Activated CD8-positive, alpha-beta T cell treated with anti-CD3 and anti-CD28 coated beads for 36 hours (primary cell): ENCODE results near the gene TMEM145. TPM values are rescaled to one million over a fixed set of nuclear protein-coding genes. Genes with fewer than 3 reads are reported as not detected.
A peak's percentile ranks its signal among the peaks of the same experiment; 100 is the strongest.

Experiments
- ATAC-seq: fragments of 200-7000 bp; cut with Tn5 transposase; one replicate; pipeline ENCODE4 v1.10.0; 2021; ENCODE audit warnings: mild to moderate bottlenecking, moderate library complexity
- CTCF ChIA-PET: fragments of 350-600 bp; sonication (Branson Sonifier 250); formaldehyde crosslinking; loops from one replicate; lab custom pipeline; 2021; ENCODE audit warnings: antibody characterized with exemption; lab: Charles Lee
- POLR2A ChIA-PET: fragments of 350-600 bp; sonication (Branson Sonifier 250); formaldehyde crosslinking; loops from one replicate; lab custom pipeline; 2021; ENCODE audit warnings: antibody characterized with exemption; lab: Charles Lee
- DNase-seq: peaks from one replicate; pipeline ENCODE4 v3.0.0-alpha.2; 2020
- H3K27ac Mint-ChIP-seq: one replicate; pipeline ENCODE4 v1.8.0; 2021; ENCODE audit warnings: mild to moderate bottlenecking, mixed read lengths
- H3K27me3 Mint-ChIP-seq: one replicate; pipeline ENCODE4 v1.8.0; 2021; ENCODE audit warnings: mixed read lengths
- H3K36me3 Mint-ChIP-seq: one replicate; pipeline ENCODE4 v1.8.0; 2021; ENCODE audit warnings: low read depth, mixed read lengths
- H3K4me1 Mint-ChIP-seq: one replicate; pipeline ENCODE4 v1.8.0; 2021; ENCODE audit warnings: low read depth, mixed read lengths
- H3K4me3 Mint-ChIP-seq: one replicate; pipeline ENCODE4 v1.8.0; 2021; ENCODE audit warnings: mild to moderate bottlenecking, moderate library complexity, mixed read lengths
- H3K9me3 Mint-ChIP-seq: one replicate; pipeline ENCODE4 v1.8.0; 2021; ENCODE audit warnings: mixed read lengths
- CTCF ChIP-seq: fragments of 200-600 bp; IDR thresholded peaks from one replicate; pipeline ENCODE4 v1.8.0; 2022; ENCODE audit warnings: antibody characterized with exemption, mild to moderate bottlenecking
- intact Hi-C: fragments of 100-400 bp; cut with micrococcal nuclease; formaldehyde crosslinking; loops from one replicate; pipeline ENCODE4 v1.10.0; 2022
- total RNA-seq, 2 experiments: library from RNA; stranded (reverse); gene quantifications; one replicate each; pipeline ENCODE4 v1.2.3, GENCODE V29; 2021

Gene TMEM145
- total RNA-seq, 2 experiments from 2014 or later, result 3.0 to 3.2 TPM

DNA sequence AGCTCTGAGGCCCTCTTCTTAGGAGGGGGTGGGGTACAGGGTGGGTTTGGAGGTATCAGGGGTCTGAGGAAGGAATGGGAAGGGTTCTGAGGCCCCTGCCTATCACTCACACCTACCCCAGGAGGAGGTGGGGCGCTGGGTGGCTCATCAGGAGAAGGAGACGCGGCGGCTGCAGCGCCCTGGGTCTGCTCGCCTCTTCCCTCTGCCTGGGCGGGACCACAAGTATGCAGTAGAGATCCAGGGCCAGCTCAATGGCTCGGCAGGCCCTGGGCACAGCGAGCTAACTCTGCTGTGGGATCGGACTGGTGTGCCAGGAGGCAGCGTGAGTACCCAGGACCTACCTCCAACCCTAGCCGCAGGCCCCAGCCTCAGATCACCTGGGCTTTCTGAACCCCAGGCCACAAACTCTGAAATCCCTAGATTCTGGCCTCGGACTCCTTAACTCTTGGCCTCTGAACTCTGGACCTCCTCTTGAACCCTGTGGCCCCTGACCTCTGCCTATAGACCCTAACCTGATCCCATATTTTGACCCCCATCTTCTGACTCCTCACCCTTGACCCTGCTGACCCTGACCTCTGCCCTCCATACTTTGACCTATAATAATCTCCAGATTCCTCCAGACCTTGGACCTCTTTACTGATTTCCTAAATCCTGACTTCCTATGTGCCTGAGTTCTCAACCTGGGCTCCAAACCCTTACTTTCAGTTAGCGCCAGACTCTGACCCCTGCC, 36.4 kb downstream of the TMEM145 start:
- TF ChIP-seq CTCF, result no peak
- Mint-ChIP-seq H3K4me3 (no peak overlapping the region), H3K36me3 (no peaks in the 10 kb centered on the region), H3K9me3 (no peaks in the 10 kb centered on the region), H3K27ac (no peak overlapping the region), H3K27me3 (no peaks in the 10 kb centered on the region), H3K4me1 (no peaks in the 10 kb centered on the region)
- DNase-seq (no peak), ATAC-seq (no peak)
- intact Hi-C loops, result no loop called here
- POLR2A ChIA-PET, result no interaction called here
- CTCF ChIA-PET, result no interaction called here

GRCh38 chr19:42350417-42350816, 37.3 kb downstream of the TMEM145 start:
- Mint-ChIP-seq H3K4me1 (no peaks in the 10 kb centered on the region), H3K27me3 (no peaks in the 10 kb centered on the region), H3K27ac (no peak overlapping the region), H3K9me3 (no peaks in the 10 kb centered on the region), H3K36me3 (no peaks in the 10 kb centered on the region), H3K4me3 (no peak overlapping the region)
- ChIA-PET POLR2A (no interaction called here), CTCF (no interaction called here)
- no peak for DNase-seq
- no peak for ATAC-seq
- no peak for TF ChIP-seq CTCF
- intact Hi-C loops, result no loop called here

- Mint-ChIP-seq H3K27ac (no peak overlapping the region), H3K36me3 (no peaks in the 10 kb centered on the region), H3K4me3 (no peak overlapping the region), H3K9me3 (no peaks in the 10 kb centered on the region), H3K27me3 (no peaks in the 10 kb centered on the region), H3K4me1 (no peaks in the 10 kb centered on the region)
- no peak for TF ChIP-seq CTCF
- POLR2A ChIA-PET, result no interaction called here
- no peak for DNase-seq
- CTCF ChIA-PET, result no interaction called here
- intact Hi-C loops, result no loop called here
- ATAC-seq, result no peak
These were observed 38.1 kb downstream of the TMEM145 start for GRCh38 chr19:42351079-42351735.

DNA sequence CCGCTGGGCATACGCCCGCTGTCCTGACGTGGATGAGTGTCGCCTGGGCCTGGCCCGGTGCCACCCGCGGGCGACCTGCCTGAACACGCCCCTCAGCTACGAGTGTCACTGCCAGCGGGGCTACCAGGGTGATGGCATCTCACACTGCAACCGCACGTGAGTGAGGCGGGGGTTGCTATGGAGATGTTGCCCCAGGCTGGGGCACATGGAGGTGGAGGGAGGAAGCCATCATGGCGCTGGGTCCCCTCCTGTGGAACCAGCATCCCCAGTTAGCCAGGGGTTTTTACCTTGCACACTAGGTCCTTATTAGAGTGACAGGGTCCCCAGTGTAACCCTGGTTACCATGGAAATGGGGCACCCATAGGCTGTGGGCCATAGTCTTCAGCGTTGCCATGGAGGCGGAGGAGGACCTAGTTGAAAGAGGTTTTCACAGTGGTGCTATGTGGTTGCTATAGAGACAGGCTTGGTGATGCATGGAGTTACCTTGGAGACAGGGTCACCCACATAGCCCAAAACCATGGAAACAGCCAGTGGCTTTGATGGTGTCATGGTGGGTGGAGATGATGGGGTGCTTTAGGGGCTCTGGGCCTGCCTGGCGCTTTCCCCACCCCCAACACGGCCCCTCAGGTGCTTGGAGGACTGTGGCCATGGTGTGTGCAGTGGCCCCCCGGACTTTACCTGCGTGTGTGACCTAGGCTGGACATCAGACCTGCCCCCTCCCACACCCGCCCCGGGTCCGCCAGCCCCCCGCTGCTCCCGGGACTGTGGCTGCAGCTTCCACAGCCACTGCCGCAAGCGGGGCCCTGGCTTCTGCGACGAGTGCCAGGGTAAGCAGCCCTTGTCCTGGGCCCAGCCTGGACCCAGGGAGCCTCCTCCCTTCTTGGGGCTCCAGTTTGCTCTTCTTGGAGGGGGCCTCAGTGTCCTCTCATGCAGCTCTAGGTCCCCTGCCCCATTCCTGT, 39.5 kb downstream of the TMEM145 start:
- Mint-ChIP-seq H3K9me3 (no peaks in the 10 kb centered on the region), H3K4me3 (no peak overlapping the region), H3K27me3 (no peaks in the 10 kb centered on the region), H3K27ac (no peak overlapping the region), H3K36me3 (no peaks in the 10 kb centered on the region), H3K4me1 (no peaks in the 10 kb centered on the region)
- POLR2A ChIA-PET, result no interaction called here
- ATAC-seq (peak; percentile 72), DNase-seq (peak; percentile 44)
- CTCF ChIA-PET, result no interaction called here
- intact Hi-C loops, result no loop called here
- no peak for TF ChIP-seq CTCF
